Activated CD8-positive, alpha-beta memory T cell treated with anti-CD3 and anti-CD28 coated beads for 24 hours (primary cell): ENCODE measurements around the gene ROBO3.

ENCODE experiments used
- DNase-seq: peaks from one replicate; pipeline ENCODE4 v3.0.0-alpha.2; 2020

Gene ROBO3

GRCh38 chr11:124893781-124894401, 28.7 kb downstream of the ROBO3 start:
- no peak for DNase-seq

- peak; percentile 47 for DNase-seq
Observed at GRCh38 chr11:124894606-124895430, 29.6 kb downstream of the ROBO3 start.

DNA sequence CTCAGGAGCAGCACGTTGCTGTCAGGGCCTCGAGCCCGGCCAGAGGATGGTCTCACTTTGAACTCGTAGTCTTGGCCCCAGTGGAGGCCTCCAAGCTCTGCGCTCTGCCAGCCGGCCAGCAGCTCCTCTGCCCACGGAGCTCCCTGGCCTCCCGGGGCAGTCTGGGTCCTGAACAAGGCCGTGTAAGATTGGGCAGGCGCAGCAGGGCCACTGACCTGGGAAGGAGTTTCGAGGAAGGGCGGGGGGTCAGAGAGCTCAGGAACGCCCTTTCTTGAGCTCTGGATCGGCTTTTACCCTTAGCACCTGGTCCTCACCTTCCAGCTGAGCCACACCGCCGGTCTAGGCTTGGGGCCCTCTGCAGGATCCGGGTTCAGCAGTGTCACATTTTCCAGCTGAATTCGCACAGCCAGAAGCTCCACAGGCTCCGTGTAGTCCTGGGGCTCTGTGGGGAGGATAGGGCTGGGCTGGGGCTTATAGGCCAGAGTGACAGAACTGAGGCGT, 30.3 kb downstream of the ROBO3 start:
- DNase-seq: no peak

- DNase-seq: peak; percentile 52
Observed at GRCh38 chr11:124896071-124896750, 31.0 kb downstream of the ROBO3 start.

GRCh38 chr11:124896821-124897391, 31.7 kb downstream of the ROBO3 start:
- peak; percentile 52 for DNase-seq

GRCh38 chr11:124897674-124898262, 32.5 kb downstream of the ROBO3 start, which contains the start of gene ROBO4:
Gene ROBO4 (minus strand): TSS chr11:124897865. CDS start chr11:124897795, 70 bp downstream.
- no peak for DNase-seq

DNA sequence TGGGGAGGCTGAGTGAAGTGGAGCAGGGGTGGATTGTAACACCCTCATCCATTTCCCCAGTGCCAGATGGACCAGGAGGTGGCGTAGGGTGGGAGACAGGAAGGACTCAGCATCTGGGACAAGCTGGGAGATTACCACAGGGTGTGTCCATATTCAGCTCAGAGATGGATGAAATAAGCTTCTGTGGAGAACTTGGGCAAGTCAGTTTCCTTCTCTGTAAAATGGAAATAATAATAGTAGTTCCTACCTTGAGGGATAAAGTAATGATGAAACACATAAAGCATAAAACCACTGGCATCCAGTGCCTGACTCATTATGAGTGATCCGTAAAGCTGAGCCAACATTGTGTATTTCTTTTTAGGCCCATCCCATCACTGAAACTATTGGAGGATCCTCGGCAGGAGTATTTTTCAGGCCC, 33.0 kb downstream of the ROBO3 start:
- DNase-seq: no peak

GRCh38 chr11:124898711-124899110, 33.5 kb downstream of the ROBO3 start:
- DNase-seq: no peak

DNA sequence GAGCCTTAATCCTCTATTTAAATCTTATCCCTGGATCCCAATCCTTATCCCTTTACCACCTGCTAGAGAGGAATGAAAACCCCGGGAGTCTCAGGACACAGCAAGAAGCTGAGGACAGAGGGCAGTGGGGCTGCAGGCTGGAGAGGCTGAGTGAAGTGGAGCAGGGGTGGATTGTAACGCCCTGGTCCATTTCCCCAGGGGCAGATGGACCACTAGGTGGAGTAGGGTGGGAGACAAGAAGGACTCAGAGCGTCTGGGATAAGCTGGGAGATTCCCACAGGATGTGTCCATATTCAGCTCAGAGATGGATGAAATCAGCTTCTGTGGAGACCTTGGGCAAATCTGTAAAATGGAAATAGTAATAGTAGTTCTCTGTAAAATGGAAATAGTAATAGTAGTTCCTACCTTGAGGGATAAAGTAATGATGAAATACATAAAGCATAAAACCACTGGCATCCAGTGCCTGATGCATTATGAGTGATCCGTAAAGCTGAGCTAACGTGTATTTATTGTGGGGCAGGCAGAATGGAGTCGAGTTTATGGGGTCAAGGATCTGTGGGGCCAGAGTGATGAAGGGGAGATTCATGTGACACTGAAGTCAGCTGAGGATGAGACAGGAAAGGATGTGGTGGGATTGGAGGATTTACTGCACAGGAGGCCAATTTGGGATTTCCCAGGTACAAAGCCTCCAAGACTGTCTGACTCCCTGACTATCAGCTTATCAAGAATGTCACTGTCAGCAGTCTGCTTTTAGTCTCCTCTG, 34.3 kb downstream of the ROBO3 start:
- no peak for DNase-seq

DNA sequence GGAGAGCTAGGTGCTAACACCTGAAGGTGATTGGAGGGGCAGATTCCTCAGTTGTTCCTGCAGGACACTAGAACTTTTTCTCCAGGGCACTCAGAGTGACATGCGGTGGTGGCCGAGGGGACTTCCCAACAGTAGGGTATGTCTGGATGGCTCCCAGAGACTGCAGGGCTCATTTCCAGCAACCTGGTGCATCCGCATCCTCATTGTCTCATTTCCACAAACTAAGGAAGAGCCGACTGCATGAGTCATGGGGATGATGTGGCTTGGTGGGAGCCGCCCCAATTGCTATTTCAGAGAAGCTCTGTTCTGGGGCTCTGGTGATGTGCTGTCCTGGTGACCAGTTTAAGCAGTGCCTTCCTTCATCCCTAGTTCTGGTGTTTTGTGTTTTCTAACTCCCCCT, 35.2 kb downstream of the ROBO3 start:
- no peak for DNase-seq

DNA sequence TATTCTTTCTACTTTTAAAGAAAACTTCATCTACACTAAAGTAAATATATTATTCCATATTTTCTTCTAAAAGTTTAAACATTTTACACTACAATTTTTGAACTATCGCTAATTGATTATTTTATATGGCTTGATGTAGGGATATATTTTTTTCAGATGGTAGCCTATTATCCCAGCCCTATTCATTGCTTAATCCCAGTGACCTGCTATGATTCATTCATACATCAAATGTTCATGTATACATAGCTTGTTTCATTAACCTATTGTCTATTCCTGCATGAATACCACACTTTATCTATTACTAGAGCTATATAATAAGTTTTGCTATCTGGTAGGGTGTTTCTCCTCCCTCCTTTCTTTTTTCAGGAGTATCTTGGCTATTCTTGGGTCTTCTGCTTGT, 37.4 kb downstream of the ROBO3 start:
- DNase-seq: no peak

- no peak for DNase-seq
Observed at GRCh38 chr11:124915541-124916369, 50.5 kb downstream of the ROBO3 start.

- no peak for DNase-seq
Observed at GRCh38 chr11:124916370-124916710, 51.1 kb downstream of the ROBO3 start.

DNA sequence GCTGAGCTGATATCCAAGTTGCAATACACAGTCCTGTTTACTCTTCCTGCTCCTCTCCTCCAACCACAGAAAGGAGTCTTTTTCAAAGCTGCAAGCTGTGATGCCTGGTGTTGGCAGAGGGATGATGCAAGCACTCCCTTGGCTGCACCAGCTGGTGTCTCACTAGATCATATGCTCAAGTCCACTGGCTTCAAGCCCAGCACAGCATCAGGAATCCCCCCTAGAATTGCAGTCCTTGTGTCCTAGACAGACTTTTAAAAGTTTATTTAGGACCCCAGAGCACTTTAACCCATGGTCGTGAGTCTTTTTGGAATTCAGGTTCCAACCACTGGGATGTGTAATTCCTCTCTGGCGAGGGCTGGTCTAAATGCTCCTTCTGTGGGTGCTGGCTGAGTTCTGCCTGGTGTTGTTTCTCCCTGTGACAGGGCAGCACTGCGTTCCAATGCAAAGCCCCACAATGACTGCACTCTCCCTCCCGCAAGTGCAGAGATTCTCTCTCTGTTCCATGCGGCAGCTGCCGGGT, 51.9 kb downstream of the ROBO3 start:
- no peak for DNase-seq

- no peak for DNase-seq
Observed at GRCh38 chr11:124918950-124919349, 53.7 kb downstream of the ROBO3 start, which contains the start of gene HEPN1. Gene HEPN1 (plus strand): TSS chr11:124919250.

DNA sequence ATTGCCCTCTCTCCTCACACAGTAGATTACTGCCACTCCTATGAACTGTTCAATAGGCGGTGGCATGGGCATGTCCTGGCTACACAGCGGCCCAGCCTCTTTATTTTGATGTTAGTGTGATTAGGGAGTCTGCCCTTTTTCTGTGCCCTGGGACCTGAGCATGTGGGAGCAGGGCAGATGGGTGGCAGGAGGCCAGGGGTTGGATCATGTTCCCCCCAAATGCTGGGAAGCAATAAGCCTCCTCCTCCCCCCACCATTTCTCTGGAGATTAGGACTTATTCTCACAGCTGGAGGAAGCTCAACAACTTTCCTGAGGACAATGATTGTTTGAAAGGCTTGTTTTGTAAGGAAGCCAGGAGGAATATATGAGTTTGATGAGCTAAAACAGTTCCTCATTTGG, 54.7 kb downstream of the ROBO3 start:
- no peak for DNase-seq

GRCh38 chr11:124920356-124920755, 55.1 kb downstream of the ROBO3 start:
- no peak for DNase-seq

GRCh38 chr11:124920870-124921609, 55.8 kb downstream of the ROBO3 start:
- peak; percentile 93 for DNase-seq

- no peak for DNase-seq
Observed at GRCh38 chr11:124922831-124923230, 57.6 kb downstream of the ROBO3 start.

- DNase-seq: no peak
Observed at GRCh38 chr11:124923296-124923695, 58.1 kb downstream of the ROBO3 start.
